HepG2 (cell line): Measurements from ENCODE around the gene RNPEPL1. TPM values are rescaled to one million over a fixed set of nuclear protein-coding genes. Genes with fewer than 3 reads are reported as not detected.

Source experiments
- ARNT2 ChIP-seq: sonication (generic); formaldehyde crosslinking; IDR thresholded peaks from 2 replicates; pipeline ENCODE4 v1.8.0; 2022; ENCODE audit warnings: mild to moderate bottlenecking, low read depth, missing genetic modification reagents, moderate library complexity
- EHMT2 ChIP-seq: fragments of 200-600 bp; sonication (generic); IDR thresholded peaks from 2 replicates; pipeline ENCODE4 v1.7.0; 2017; ENCODE audit warnings: antibody characterized with exemption, low read depth, low read length, borderline replicate concordance
- JUN ChIP-seq: sonication (generic); formaldehyde crosslinking; IDR thresholded peaks from 2 replicates; pipeline ENCODE4 v1.4.0; 2020; ENCODE audit warnings: mild to moderate bottlenecking, missing genetic modification reagents
- MXD1 ChIP-seq: sonication (generic); formaldehyde crosslinking; IDR thresholded peaks from 2 replicates; pipeline ENCODE4 v1.4.0; 2020; ENCODE audit warnings: mild to moderate bottlenecking, missing genetic modification reagents
- SRSF4 ChIP-seq: fragments of 200-400 bp; formaldehyde crosslinking; IDR thresholded peaks from one replicate; pipeline ENCODE4 v1.6.1; 2018; ENCODE audit warnings: mild to moderate bottlenecking, low read depth, low read length, moderate library complexity; ENCODE audit not compliant: poor library complexity, severe bottlenecking
- THAP9 ChIP-seq: sonication (generic); formaldehyde crosslinking; IDR thresholded peaks from 2 replicates; pipeline ENCODE4; 2020; ENCODE audit warnings: missing genetic modification reagents, mild to moderate bottlenecking, borderline replicate concordance
- USF2 ChIP-seq, 2 experiments: sonication (generic) in 1 of 2; formaldehyde crosslinking in 1 of 2; IDR thresholded peaks; 2 replicates each; pipeline versions ENCODE4 v1.5.1 to v1.6.1; 2011 to 2020; ENCODE audit warnings: borderline replicate concordance in 1 of 2, low read depth in 1 of 2, low read length in 1 of 2, mild to moderate bottlenecking in 1 of 2, missing genetic modification reagents in 1 of 2, moderate library complexity in 1 of 2
- ZFX ChIP-seq: sonication (generic); formaldehyde crosslinking; IDR thresholded peaks from 2 replicates; pipeline ENCODE4 v1.4.0; 2020; ENCODE audit warnings: mild to moderate bottlenecking, low read depth, missing genetic modification reagents, moderate library complexity
- ZNF318 ChIP-seq: sonication (generic); formaldehyde crosslinking; IDR thresholded peaks from 2 replicates; pipeline ENCODE4 v1.4.0; 2020; ENCODE audit warnings: mild to moderate bottlenecking, missing genetic modification reagents
- ZNF501 ChIP-seq: sonication (generic); formaldehyde crosslinking; IDR thresholded peaks from 2 replicates; pipeline ENCODE4 v1.5.1; 2020; ENCODE audit warnings: mild to moderate bottlenecking, moderate library complexity, missing genetic modification reagents
- polyA plus RNA-seq, 8 experiments: library from polyadenylated mRNA; depleted of rRNA in 3 of 8; stranded (reverse) in 7 of 8; unstranded in 1 of 8; fragments of >200 nt; fragmentation: Illumina TruSeq in 4 of 8; extraction: Trizol in 4 of 8; gene quantifications; 2 replicates each; pipeline versions ENCODE4 v1.2.1 to v1.2.3, GENCODE V29; 2011 to 2016; ENCODE audit warnings: low read depth in 4 of 8, missing spikeins in 1 of 8, mixed read lengths in 1 of 8; ENCODE audit not compliant: insufficient read depth in 1 of 8
- total RNA-seq, 5 experiments: library from RNA; depleted of rRNA; stranded (reverse); fragments of >200 nt; fragmentation: Illumina TruSeq; extraction: Trizol; gene quantifications; 2 replicates each; pipeline ENCODE4 v1.2.3, GENCODE V29; 2016; ENCODE audit warnings: low read depth in 1 of 5

The RNPEPL1 gene
- total and polyA plus RNA-seq, 2 of the 13 experiments (the other 11 are each of a cell fraction or from before 2014, with no cell fraction given): 13.0 to 18.0 TPM

GRCh38 chr2:240568678-240569522, 616 bp downstream of the RNPEPL1 start (continued):
- TF ChIP-seq EHMT2: no peak
- TF ChIP-seq MXD1: 0 out of 2 replicates have a peak, but pooled peaks have one; percentile 29
- no peak for TF ChIP-seq SRSF4
- TF ChIP-seq ZFX: peak; percentile 76
- TF ChIP-seq ZNF501 (CRISPR knock-in tag): peak; percentile 65
- TF ChIP-seq THAP9: no peak
- no peak; the same call in none of the 2 replicates for TF ChIP-seq ARNT2 (CRISPR knock-in tag)
- TF ChIP-seq USF2 (IDR thresholded peaks at IDR 0.05; ENCODE audit: low read depth, low read length): no peak
- no peak for TF ChIP-seq USF2 (CRISPR knock-in tag; IDR thresholded peaks at IDR 0.05; ENCODE audit: borderline replicate concordance)
- no peak for TF ChIP-seq JUN (CRISPR knock-in tag)
- no peak for TF ChIP-seq ZNF318 (CRISPR knock-in tag)
